Measurements from ENCODE around the gene FOLR2.

Gene FOLR2

DNA sequence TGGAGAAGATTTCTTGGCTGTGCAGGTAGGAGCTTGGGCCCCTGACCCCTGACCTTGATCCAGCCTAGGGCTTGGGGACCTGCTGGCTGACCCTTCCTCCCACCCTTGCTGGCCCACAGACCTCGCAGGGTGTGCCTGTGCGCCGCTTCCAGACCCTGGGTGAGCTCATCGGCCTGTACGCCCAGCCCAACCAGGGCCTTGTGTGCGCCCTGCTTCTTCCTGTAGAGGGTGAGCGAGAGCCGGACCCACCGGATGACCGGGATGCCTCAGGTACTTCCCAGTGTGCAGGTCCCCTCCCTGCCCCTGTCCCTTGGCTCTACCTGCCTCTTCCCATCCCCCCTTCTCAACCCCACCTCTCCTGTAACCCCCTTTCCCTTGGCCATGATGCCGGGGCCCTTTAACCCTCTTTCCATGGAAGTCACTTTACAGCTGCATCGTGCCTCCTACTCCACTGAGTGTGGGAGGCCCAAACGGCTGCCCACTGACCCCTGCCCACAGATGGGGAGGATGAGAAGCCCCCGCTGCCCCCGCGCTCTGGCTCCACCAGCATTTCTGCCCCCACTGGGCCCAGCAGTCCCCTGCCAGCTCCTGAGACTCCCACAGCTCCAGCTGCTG lies 11.7 kb downstream of the FOLR2 start:
- DNase-seq (ENCODE audit: low read depth) = no peak
- H3K4me3 ChIP-seq (replicated peaks; ENCODE audit: low read depth, low read length) = no peak overlapping the region
- TF ChIP-seq, protein P1, sequence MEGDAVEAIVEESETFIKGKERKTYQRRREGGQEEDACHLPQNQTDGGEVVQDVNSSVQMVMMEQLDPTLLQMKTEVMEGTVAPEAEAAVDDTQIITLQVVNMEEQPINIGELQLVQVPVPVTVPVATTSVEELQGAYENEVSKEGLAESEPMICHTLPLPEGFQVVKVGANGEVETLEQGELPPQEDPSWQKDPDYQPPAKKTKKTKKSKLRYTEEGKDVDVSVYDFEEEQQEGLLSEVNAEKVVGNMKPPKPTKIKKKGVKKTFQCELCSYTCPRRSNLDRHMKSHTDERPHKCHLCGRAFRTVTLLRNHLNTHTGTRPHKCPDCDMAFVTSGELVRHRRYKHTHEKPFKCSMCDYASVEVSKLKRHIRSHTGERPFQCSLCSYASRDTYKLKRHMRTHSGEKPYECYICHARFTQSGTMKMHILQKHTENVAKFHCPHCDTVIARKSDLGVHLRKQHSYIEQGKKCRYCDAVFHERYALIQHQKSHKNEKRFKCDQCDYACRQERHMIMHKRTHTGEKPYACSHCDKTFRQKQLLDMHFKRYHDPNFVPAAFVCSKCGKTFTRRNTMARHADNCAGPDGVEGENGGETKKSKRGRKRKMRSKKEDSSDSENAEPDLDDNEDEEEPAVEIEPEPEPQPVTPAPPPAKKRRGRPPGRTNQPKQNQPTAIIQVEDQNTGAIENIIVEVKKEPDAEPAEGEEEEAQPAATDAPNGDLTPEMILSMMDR (IDR thresholded peaks at IDR 0.05; ENCODE audit: low read length, missing control alignments) = peak; percentile 3

DNA sequence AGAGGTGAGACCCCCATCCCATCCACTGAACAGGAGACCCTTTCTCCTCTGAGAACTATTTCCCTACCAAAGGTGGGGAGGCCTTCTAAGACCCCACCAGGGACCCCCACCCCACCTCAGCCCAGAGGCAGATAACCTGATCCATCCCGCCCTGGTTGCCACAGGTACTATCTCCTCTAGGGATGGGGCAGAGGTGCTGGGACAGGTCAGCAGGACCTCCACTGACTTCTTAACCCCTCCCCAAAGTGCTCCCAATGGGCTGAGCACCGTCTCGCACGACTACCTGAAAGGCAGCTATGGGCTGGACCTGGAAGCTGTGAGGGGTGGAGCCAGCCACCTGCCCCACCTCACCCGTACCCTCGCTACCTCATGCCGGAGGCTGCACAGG lies 12.2 kb downstream of the FOLR2 start:
- TF ChIP-seq, protein P1 (IDR thresholded peaks at IDR 0.05; ENCODE audit: low read length, missing control alignments) = no peak
- no peak overlapping the region for H3K4me3 ChIP-seq (replicated peaks; ENCODE audit: low read depth, low read length)
- no peak for DNase-seq (ENCODE audit: low read depth)

DNA sequence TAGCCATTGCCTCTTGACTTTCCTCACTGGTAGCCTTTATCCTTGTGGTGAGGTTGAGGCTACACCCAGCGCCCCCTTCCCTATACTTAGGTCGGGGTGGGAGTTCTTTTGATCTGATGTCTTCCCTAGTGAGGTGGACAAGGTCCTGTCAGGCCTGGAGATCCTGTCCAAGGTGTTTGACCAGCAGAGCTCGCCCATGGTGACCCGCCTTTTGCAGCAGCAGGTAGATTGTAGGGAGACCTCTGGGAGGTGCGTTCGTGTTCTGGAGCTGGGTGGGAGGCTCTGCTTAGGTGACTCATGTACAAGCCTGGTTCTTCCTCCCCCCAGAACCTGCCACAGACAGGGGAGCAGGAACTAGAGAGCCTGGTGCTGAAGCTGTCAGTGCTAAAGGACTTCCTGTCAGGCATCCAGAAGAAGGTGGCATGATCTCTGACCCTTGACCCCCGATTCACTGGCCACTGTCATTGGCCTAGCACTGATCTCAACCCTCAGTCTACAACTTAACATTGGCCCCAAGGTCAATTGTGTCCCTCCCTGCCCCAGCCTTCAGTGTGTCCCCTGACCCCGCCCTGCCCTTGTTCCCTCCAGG lies 12.8 kb downstream of the FOLR2 start:
- H3K4me3 ChIP-seq (replicated peaks; ENCODE audit: low read depth, low read length) = no peak overlapping the region
- TF ChIP-seq, protein P1 (IDR thresholded peaks at IDR 0.05; ENCODE audit: low read length, missing control alignments) = no peak
- no peak for DNase-seq (ENCODE audit: low read depth)

DNA sequence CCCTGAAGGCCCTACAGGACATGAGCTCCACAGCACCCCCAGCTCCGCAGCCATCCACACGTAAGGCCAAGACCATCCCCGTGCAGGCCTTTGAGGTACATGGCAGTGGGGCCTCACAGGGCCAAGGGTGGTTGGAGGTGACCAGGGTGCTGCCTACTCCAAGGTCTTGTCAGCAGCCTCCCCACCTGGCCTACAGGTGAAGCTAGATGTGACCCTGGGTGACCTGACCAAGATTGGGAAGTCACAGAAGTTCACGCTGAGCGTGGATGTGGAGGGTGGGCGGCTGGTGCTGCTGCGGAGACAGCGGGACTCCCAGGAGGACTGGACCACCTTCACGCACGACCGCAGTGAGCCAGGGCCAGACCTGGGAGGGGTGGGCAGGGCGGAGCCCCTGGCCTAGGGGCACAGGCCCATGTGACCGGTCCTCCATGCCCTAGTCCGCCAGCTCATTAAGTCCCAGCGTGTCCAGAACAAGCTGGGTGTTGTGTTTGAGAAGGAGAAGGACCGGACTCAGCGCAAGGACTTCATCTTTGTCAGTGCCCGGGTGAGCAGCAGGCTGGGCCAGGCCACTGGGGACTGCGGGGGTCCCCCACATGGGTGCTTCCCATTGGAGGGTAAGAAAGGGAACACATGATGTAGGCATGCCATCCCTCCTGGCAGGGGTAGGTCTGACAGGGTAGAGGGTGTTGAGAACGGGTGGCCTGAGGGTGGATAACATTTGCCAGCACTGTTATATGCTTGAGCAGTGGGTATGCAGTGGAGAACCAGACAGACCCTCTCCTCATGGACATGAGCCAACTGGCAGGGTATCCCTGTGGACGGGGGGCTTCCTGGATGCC lies 13.6 kb downstream of the FOLR2 start:
- TF ChIP-seq, protein P1 (IDR thresholded peaks at IDR 0.05; ENCODE audit: low read length, missing control alignments) = no peak
- H3K4me3 ChIP-seq (replicated peaks; ENCODE audit: low read depth, low read length) = no peak overlapping the region
- DNase-seq (ENCODE audit: low read depth) = no peak

DNA sequence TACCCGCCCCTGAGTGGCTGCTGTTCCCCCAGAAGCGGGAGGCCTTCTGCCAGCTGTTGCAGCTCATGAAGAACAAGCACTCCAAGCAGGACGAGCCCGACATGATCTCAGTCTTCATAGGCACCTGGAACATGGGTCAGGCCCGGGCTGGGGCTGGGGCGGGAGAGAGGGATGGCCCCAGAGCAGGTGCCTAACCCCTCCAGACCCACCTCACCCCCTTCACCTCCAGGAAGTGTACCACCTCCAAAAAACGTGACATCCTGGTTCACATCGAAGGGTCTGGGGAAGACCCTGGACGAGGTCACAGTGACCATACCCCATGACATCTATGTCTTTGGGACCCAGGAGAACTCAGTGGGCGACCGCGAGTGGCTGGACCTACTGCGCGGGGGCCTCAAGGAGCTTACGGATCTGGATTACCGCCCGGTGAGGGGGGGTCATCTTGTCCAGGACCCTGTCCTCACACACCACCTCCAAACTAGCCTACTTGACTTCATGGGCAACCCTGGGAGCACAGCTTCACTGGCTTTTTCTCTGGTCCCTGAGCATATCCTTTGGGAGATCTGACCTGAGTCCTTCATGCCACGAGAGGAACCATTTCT lies 14.3 kb downstream of the FOLR2 start:
- no peak overlapping the region for H3K4me3 ChIP-seq (replicated peaks; ENCODE audit: low read depth, low read length)
- TF ChIP-seq, protein P1 (IDR thresholded peaks at IDR 0.05; ENCODE audit: low read length, missing control alignments) = no peak
- DNase-seq (ENCODE audit: low read depth) = no peak

DNA sequence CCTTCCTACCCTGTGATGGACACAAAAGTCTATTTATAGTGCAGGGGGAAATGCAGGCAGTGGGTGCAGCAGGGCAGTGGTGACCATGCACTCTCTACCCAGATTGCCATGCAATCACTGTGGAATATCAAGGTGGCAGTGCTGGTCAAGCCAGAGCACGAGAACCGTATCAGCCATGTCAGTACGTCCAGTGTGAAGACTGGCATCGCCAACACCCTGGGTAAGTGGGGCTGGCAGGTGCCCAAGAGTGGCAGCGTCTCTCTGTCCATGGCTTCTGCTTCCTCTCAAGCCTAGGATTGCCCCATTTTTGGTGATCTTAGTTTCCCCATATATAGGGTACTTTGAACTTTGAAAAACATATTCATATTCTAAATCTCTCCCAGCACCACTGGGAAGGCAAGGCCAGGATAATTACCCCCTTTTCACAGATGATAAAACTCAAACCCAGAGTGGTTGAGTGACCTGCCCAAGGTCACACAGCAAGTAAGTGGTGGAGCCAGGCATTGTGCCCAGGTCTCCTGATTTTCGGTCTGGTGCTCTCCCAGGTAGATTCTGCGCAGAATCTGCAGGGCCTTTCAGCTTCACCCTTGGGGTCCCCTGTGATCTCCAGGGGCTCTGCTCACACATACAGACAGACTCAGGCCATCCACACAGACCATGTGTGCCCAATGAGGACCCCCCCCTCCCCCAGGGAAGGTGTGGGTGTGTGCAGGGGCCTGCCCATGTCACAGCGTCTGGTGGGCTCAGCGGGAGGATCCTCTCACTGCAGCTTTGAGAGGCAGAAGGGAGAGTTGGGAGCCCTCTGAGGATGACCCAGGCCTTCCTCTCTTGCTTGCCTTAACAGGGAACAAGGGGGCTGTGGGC lies 15.0 kb downstream of the FOLR2 start:
- DNase-seq (ENCODE audit: low read depth) = no peak
- TF ChIP-seq, protein P1 (IDR thresholded peaks at IDR 0.05; ENCODE audit: low read length, missing control alignments) = no peak
- no peak overlapping the region for H3K4me3 ChIP-seq (replicated peaks; ENCODE audit: low read depth, low read length)
